HCT116 (cell line): Measurements from ENCODE around the gene MRRF.

ENCODE experiments used
- CEBPB ChIP-seq: IDR thresholded peaks from 2 replicates; pipeline ENCODE4 v1.6.1; 2012; ENCODE audit warnings: low read depth
- EZH2 ChIP-seq: fragments of 200-600 bp; sonication (generic); IDR thresholded peaks from 2 replicates; pipeline ENCODE4 v1.6.1; 2017; ENCODE audit warnings: antibody characterized with exemption, mixed run types
- POLR2A ChIP-seq: IDR thresholded peaks from 2 replicates; pipeline ENCODE4 v1.7.0; 2011; ENCODE audit warnings: borderline replicate concordance; ENCODE audit not compliant: insufficient read depth, insufficient read length; ENCODE audit errors: extremely low read depth
- POLR2AphosphoS5 ChIP-seq: IDR thresholded peaks from 2 replicates; pipeline ENCODE4 v1.6.1; 2011; ENCODE audit warnings: mild to moderate bottlenecking, low read depth, low read length, moderate library complexity
- SIN3A ChIP-seq: IDR thresholded peaks from 2 replicates; pipeline ENCODE4 v1.6.1; 2012; ENCODE audit warnings: low read depth
- SP1 ChIP-seq: IDR thresholded peaks from 2 replicates; pipeline ENCODE4 v1.6.1; 2012; ENCODE audit warnings: low read depth
- TF ChIP-seq, protein P1 (sequence below), 3 experiments: fragments of 200-600 bp in 1 of 3; sonication (generic) in 1 of 3; IDR thresholded peaks in 2 of 3; conservative IDR thresholded peaks in 1 of 3; 2 replicates each; pipeline ENCODE4 v1.5.1; 2012 to 2017; ENCODE audit warnings: low read depth in 2 of 3, low read length in 2 of 3, antibody characterized with exemption in 1 of 3, borderline replicate concordance in 1 of 3, control low read depth in 1 of 3, mild to moderate bottlenecking in 1 of 3, mixed read lengths in 1 of 3, mixed run types in 1 of 3, moderate library complexity in 1 of 3; ENCODE audit not compliant: insufficient read depth in 1 of 3
- TF ChIP-seq, protein P2 (sequence below): IDR thresholded peaks from 2 replicates; pipeline ENCODE4 v1.6.1; 2012; ENCODE audit warnings: low read depth
- TF ChIP-seq, protein P3 (sequence below): IDR thresholded peaks from 2 replicates; pipeline ENCODE4 v1.6.1; 2012

DNA sequence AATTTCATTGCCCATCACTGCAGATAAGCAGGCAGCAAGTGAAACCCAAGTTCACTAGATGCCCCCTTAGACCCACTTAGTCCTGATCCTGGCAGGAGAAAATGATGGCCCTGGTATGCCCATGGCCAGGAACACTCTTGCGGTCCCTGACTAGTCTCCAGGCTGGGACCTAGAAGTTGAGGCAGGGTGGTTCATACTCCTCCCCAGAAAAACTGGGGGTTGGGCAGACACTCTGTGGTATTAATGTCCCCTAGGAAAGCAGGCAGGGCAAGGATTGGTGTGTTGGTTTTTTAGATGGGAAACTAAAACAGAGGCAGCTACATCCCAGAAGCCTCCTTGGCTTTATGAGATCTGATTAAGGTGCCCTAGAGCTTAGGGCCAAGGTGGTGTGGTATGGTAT lies 49.0 kb upstream of the MRRF start:
- TF ChIP-seq, protein P1, sequence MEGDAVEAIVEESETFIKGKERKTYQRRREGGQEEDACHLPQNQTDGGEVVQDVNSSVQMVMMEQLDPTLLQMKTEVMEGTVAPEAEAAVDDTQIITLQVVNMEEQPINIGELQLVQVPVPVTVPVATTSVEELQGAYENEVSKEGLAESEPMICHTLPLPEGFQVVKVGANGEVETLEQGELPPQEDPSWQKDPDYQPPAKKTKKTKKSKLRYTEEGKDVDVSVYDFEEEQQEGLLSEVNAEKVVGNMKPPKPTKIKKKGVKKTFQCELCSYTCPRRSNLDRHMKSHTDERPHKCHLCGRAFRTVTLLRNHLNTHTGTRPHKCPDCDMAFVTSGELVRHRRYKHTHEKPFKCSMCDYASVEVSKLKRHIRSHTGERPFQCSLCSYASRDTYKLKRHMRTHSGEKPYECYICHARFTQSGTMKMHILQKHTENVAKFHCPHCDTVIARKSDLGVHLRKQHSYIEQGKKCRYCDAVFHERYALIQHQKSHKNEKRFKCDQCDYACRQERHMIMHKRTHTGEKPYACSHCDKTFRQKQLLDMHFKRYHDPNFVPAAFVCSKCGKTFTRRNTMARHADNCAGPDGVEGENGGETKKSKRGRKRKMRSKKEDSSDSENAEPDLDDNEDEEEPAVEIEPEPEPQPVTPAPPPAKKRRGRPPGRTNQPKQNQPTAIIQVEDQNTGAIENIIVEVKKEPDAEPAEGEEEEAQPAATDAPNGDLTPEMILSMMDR (IDR thresholded peaks at IDR 0.05 in 2 of 3, conservative IDR thresholded peaks at IDR 0.05 in 1 of 3; ENCODE audit: borderline replicate concordance in 1 of 3, insufficient read depth in 1 of 3, low read depth in 2 of 3, low read length in 2 of 3): no peak
- TF ChIP-seq SIN3A (no peak), EZH2 (no peak), POLR2AphosphoS5 (no peak), CEBPB (no peak), POLR2A (no peak), SP1 (no peak)
- TF ChIP-seq, protein P2, sequence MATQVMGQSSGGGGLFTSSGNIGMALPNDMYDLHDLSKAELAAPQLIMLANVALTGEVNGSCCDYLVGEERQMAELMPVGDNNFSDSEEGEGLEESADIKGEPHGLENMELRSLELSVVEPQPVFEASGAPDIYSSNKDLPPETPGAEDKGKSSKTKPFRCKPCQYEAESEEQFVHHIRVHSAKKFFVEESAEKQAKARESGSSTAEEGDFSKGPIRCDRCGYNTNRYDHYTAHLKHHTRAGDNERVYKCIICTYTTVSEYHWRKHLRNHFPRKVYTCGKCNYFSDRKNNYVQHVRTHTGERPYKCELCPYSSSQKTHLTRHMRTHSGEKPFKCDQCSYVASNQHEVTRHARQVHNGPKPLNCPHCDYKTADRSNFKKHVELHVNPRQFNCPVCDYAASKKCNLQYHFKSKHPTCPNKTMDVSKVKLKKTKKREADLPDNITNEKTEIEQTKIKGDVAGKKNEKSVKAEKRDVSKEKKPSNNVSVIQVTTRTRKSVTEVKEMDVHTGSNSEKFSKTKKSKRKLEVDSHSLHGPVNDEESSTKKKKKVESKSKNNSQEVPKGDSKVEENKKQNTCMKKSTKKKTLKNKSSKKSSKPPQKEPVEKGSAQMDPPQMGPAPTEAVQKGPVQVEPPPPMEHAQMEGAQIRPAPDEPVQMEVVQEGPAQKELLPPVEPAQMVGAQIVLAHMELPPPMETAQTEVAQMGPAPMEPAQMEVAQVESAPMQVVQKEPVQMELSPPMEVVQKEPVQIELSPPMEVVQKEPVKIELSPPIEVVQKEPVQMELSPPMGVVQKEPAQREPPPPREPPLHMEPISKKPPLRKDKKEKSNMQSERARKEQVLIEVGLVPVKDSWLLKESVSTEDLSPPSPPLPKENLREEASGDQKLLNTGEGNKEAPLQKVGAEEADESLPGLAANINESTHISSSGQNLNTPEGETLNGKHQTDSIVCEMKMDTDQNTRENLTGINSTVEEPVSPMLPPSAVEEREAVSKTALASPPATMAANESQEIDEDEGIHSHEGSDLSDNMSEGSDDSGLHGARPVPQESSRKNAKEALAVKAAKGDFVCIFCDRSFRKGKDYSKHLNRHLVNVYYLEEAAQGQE: no peak
- TF ChIP-seq, protein P3, sequence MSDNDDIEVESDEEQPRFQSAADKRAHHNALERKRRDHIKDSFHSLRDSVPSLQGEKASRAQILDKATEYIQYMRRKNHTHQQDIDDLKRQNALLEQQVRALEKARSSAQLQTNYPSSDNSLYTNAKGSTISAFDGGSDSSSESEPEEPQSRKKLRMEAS: no peak
